ENCODE data around the gene TTC9B.

- TF ChIP-seq ATF1 (CRISPR knock-in tag; IDR thresholded peaks at IDR 0.05): no peak
- no peak for TF ChIP-seq SMAD4 (CRISPR knock-in tag; IDR thresholded peaks at IDR 0.05)
Observed at GRCh38 chr19:40266912-40267600, 48.9 kb upstream of the TTC9B start.
